ENCODE data around the gene RBAK. TPM values are rescaled to one million over a fixed set of nuclear protein-coding genes. Genes with fewer than 3 reads are reported as not detected.
"Not testable (repeated sequence)": the region's sequence is repeated elsewhere in the genome, so short reads cannot be mapped to it uniquely, and the experiment has no call there.

Gene RBAK
- total RNA-seq, 1 donor from 2014 or later, result 6.3 TPM

DNA sequence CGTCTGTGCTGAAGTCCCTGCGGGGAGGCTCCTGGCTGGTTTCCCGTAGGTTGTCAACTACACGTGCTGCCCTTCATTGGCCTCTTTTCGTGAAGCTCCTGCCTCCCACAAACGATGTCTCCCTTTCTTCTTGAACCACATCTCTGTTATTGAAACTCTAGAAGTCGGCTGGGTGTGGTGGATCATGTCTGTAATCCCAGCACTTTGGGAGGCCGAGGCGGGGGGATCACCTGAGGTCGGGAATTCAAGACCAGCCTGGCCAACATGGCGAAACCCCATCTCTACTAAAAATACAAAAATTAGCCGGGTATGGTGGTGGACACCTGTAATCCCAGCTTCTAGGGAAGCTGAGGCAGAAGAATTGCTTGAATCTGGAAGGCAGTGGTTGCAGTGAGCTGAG is 28.0 kb upstream of the RBAK start:
- H3K4me3 ChIP-seq (ENCODE audit: low read length in 3 of 3); H3K27me3 ChIP-seq (ENCODE audit: control insufficient read depth in 3 of 3, insufficient read depth in 3 of 3, low read length in 3 of 3); H3K27ac ChIP-seq (ENCODE audit: low read depth, low read length); H3K9me3 ChIP-seq (ENCODE audit: control insufficient read depth in 3 of 3, low read length in 3 of 3); H3K9ac ChIP-seq (ENCODE audit: low read depth in 1 of 3, low read length in 3 of 3); H3K4me1 ChIP-seq (ENCODE audit: control insufficient read depth in 3 of 3, insufficient read depth in 3 of 3, low read length in 3 of 3); H3K36me3 ChIP-seq (ENCODE audit: control insufficient read depth in 3 of 3, insufficient read depth in 3 of 3, low read length in 3 of 3): not testable (repeated sequence)

DNA sequence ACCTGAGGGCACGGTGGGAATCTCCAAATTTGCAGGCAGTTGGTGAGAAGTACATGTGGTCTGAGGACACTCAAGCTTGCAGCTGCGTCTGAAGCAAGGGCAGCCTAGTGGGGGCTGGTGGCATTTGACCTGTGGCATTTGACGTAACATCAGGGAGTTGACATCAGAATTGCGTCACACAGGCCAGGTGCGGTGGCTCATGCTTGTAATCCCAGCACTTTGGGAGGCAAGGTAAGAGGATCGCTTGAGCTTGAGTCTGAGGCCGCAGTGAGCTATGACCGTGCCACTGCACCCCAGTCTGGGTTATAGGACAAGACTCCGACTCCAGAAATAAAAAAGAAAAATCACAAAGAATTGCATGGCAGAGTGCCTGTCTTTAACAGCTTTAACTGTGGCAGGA is 25.6 kb upstream of the RBAK start:
- Histone ChIP-seq H3K36me3 (ENCODE audit: control insufficient read depth in 3 of 3, insufficient read depth in 3 of 3, low read length in 3 of 3) (peaks cover 0 to 3% (median 2%) of the 10 kb centered on the region in 3 donors), H3K27me3 (ENCODE audit: control insufficient read depth in 3 of 3, insufficient read depth in 3 of 3, low read length in 3 of 3) (no peaks in the 10 kb centered on the region), H3K9ac (ENCODE audit: low read depth in 1 of 3, low read length in 3 of 3) (no peak overlapping the region), H3K4me1 (ENCODE audit: control insufficient read depth in 3 of 3, insufficient read depth in 3 of 3, low read length in 3 of 3) (no peaks in the 10 kb centered on the region), H3K27ac (ENCODE audit: low read depth, low read length) (no peak overlapping the region), H3K9me3 (ENCODE audit: control insufficient read depth in 3 of 3, low read length in 3 of 3) (no peaks in the 10 kb centered on the region), H3K4me3 (ENCODE audit: low read length in 3 of 3) (no peak overlapping the region)

- not testable (repeated sequence) for H3K4me3 ChIP-seq (ENCODE audit: low read length in 3 of 3); H3K4me1 ChIP-seq (ENCODE audit: control insufficient read depth in 3 of 3, insufficient read depth in 3 of 3, low read length in 3 of 3); H3K9ac ChIP-seq (ENCODE audit: low read depth in 1 of 3, low read length in 3 of 3); H3K9me3 ChIP-seq (ENCODE audit: control insufficient read depth in 3 of 3, low read length in 3 of 3); H3K27ac ChIP-seq (ENCODE audit: low read depth, low read length); H3K36me3 ChIP-seq (ENCODE audit: control insufficient read depth in 3 of 3, insufficient read depth in 3 of 3, low read length in 3 of 3); H3K27me3 ChIP-seq (ENCODE audit: control insufficient read depth in 3 of 3, insufficient read depth in 3 of 3, low read length in 3 of 3)
Observed at GRCh38 chr7:5020976-5021550, 24.6 kb upstream of the RBAK start.

DNA sequence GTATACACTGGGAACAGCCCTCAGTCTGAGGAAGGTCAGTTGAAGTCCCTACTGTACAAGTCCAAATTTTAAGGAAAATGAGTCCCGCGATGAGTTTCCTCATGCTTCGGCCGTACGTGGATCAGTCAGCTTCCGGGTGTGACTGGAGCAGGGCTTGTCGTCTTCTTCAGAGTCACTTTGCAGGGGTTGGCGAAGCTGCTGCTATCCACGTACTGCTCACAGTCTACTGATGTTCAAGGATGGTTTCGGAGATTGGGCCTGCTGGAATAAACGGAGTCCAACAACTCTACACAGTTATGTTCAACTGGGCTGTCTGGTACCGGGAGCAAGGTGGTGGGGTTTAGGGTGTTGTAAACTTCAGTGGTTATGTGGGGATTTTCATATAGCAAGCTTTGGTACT is 22.0 kb upstream of the RBAK start:
- H3K4me1 ChIP-seq (ENCODE audit: control insufficient read depth in 3 of 3, insufficient read depth in 3 of 3, low read length in 3 of 3); H3K4me3 ChIP-seq (ENCODE audit: low read length in 3 of 3); H3K9me3 ChIP-seq (ENCODE audit: control insufficient read depth in 3 of 3, low read length in 3 of 3); H3K36me3 ChIP-seq (ENCODE audit: control insufficient read depth in 3 of 3, insufficient read depth in 3 of 3, low read length in 3 of 3); H3K27me3 ChIP-seq (ENCODE audit: control insufficient read depth in 3 of 3, insufficient read depth in 3 of 3, low read length in 3 of 3); H3K27ac ChIP-seq (ENCODE audit: low read depth, low read length); H3K9ac ChIP-seq (ENCODE audit: low read depth in 1 of 3, low read length in 3 of 3): not testable (repeated sequence)

GRCh38 chr7:5027796-5028410 is 17.8 kb upstream of the RBAK start:
- not testable (repeated sequence) for H3K36me3 ChIP-seq (ENCODE audit: control insufficient read depth in 3 of 3, insufficient read depth in 3 of 3, low read length in 3 of 3); H3K9me3 ChIP-seq (ENCODE audit: control insufficient read depth in 3 of 3, low read length in 3 of 3); H3K9ac ChIP-seq (ENCODE audit: low read depth in 1 of 3, low read length in 3 of 3); H3K27ac ChIP-seq (ENCODE audit: low read depth, low read length); H3K4me3 ChIP-seq (ENCODE audit: low read length in 3 of 3); H3K27me3 ChIP-seq (ENCODE audit: control insufficient read depth in 3 of 3, insufficient read depth in 3 of 3, low read length in 3 of 3); H3K4me1 ChIP-seq (ENCODE audit: control insufficient read depth in 3 of 3, insufficient read depth in 3 of 3, low read length in 3 of 3)

DNA sequence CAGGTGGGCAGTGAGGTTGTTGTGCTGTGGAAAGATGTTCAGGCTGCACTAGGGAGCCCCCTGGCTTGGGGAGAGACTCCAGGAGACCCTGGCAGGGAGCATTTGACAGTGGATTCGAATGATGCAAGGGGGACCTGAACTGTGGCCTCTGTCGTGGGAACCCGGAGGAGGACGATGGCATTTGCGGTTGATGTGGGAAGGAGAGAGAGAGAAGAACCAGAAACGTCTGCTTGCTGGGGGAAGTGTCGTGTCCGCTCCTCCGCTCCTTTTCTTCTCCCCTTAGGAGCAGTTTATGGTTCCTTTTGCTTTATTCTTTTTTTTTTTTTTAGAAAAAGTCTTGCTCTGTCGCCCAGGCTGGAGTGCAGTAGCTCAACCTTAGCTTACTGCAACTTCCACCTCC is 12.5 kb upstream of the RBAK start:
- not testable (repeated sequence) for H3K9me3 ChIP-seq (ENCODE audit: control insufficient read depth in 3 of 3, low read length in 3 of 3); H3K9ac ChIP-seq (ENCODE audit: low read depth in 1 of 3, low read length in 3 of 3); H3K4me3 ChIP-seq (ENCODE audit: low read length in 3 of 3); H3K27ac ChIP-seq (ENCODE audit: low read depth, low read length); H3K4me1 ChIP-seq (ENCODE audit: control insufficient read depth in 3 of 3, insufficient read depth in 3 of 3, low read length in 3 of 3); H3K27me3 ChIP-seq (ENCODE audit: control insufficient read depth in 3 of 3, insufficient read depth in 3 of 3, low read length in 3 of 3); H3K36me3 ChIP-seq (ENCODE audit: control insufficient read depth in 3 of 3, insufficient read depth in 3 of 3, low read length in 3 of 3)

DNA sequence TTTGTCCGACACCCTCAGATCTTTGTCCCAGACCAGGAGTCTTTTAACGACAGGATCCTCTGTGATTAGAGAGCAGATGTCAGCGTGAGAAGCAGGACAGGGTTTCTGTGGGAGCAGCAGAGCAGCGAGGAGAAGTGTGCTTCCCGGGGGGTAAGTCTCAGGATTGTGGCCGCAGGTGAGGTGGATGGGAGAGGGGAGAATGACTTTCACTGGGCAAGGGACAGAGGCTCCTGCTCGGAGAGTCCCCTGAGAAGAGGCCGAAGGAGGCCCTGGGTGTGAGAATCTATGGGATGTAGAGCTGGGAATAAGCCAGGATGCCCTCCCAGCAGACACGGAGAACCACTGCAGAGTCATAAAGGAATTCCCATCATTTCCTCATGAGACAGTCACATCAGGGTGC is 10.4 kb upstream of the RBAK start:
- H3K4me1 ChIP-seq (ENCODE audit: control insufficient read depth in 3 of 3, insufficient read depth in 3 of 3, low read length in 3 of 3), result no peaks in the 10 kb centered on the region
- no peaks in the 10 kb centered on the region for H3K9me3 ChIP-seq (ENCODE audit: control insufficient read depth in 3 of 3, low read length in 3 of 3)
- H3K9ac ChIP-seq (ENCODE audit: low read depth in 1 of 3, low read length in 3 of 3), result no peak overlapping the region
- no peak overlapping the region for H3K27ac ChIP-seq (ENCODE audit: low read depth, low read length)
- H3K4me3 ChIP-seq (ENCODE audit: low read length in 3 of 3), result no peak overlapping the region
- no peaks in the 10 kb centered on the region for H3K36me3 ChIP-seq (ENCODE audit: control insufficient read depth in 3 of 3, insufficient read depth in 3 of 3, low read length in 3 of 3)
- no peaks in the 10 kb centered on the region for H3K27me3 ChIP-seq (ENCODE audit: control insufficient read depth in 3 of 3, insufficient read depth in 3 of 3, low read length in 3 of 3)

- no peaks in the 10 kb centered on the region for H3K36me3 ChIP-seq (ENCODE audit: control insufficient read depth in 3 of 3, insufficient read depth in 3 of 3, low read length in 3 of 3)
- H3K27me3 ChIP-seq (ENCODE audit: control insufficient read depth in 3 of 3, insufficient read depth in 3 of 3, low read length in 3 of 3), result no peaks in the 10 kb centered on the region
- H3K9ac ChIP-seq (ENCODE audit: low read depth in 1 of 3, low read length in 3 of 3), result no peak overlapping the region
- no peaks in the 10 kb centered on the region for H3K9me3 ChIP-seq (ENCODE audit: control insufficient read depth in 3 of 3, low read length in 3 of 3)
- no peak overlapping the region for H3K4me3 ChIP-seq (ENCODE audit: low read length in 3 of 3)
- no peaks in the 10 kb centered on the region for H3K4me1 ChIP-seq (ENCODE audit: control insufficient read depth in 3 of 3, insufficient read depth in 3 of 3, low read length in 3 of 3)
- no peak overlapping the region for H3K27ac ChIP-seq (ENCODE audit: low read depth, low read length)
Observed at GRCh38 chr7:5036446-5036845, 9.2 kb upstream of the RBAK start.

GRCh38 chr7:5041047-5041446 is 4.6 kb upstream of the RBAK start:
- Histone ChIP-seq H3K27ac (ENCODE audit: low read depth, low read length) (no peak overlapping the region), H3K36me3 (ENCODE audit: control insufficient read depth in 3 of 3, insufficient read depth in 3 of 3, low read length in 3 of 3) (no peaks in the 10 kb centered on the region), H3K9me3 (ENCODE audit: control insufficient read depth in 3 of 3, low read length in 3 of 3) (no peaks in the 10 kb centered on the region), H3K9ac (ENCODE audit: low read depth in 1 of 3, low read length in 3 of 3) (no peak overlapping the region), H3K4me3 (ENCODE audit: low read length in 3 of 3) (no peak overlapping the region), H3K4me1 (ENCODE audit: control insufficient read depth in 3 of 3, insufficient read depth in 3 of 3, low read length in 3 of 3) (peaks cover 0 to 5% (median 3%) of the 10 kb centered on the region in 3 donors), H3K27me3 (ENCODE audit: control insufficient read depth in 3 of 3, insufficient read depth in 3 of 3, low read length in 3 of 3) (no peaks in the 10 kb centered on the region)

DNA sequence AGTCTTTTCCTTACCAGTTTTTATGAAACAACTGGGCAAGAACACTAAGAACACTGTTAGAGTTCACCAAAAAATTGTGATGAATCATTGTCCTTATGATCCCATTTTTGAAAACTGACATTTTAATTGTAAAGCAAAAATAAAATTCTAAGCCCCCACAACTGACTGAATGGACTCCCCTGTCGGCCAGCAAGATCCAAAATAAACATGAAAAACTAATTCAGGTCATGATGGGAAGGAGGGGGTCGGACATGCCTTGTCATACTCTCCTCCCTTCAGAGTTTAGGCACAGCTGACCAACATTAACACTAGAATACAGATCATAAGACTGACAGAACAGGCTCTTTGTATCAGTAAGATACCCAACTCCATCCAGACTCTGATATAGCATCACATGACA is 2.0 kb upstream of the RBAK start:
- no peak overlapping the region for H3K9ac ChIP-seq (ENCODE audit: low read depth in 1 of 3, low read length in 3 of 3)
- no peak overlapping the region for H3K27ac ChIP-seq (ENCODE audit: low read depth, low read length)
- no peaks in the 10 kb centered on the region for H3K27me3 ChIP-seq (ENCODE audit: control insufficient read depth in 3 of 3, insufficient read depth in 3 of 3, low read length in 3 of 3)
- no peak overlapping the region for H3K4me3 ChIP-seq (ENCODE audit: low read length in 3 of 3)
- peaks cover 4 to 7% (median 5%) of the 10 kb centered on the region in 3 donors for H3K4me1 ChIP-seq (ENCODE audit: control insufficient read depth in 3 of 3, insufficient read depth in 3 of 3, low read length in 3 of 3)
- H3K36me3 ChIP-seq (ENCODE audit: control insufficient read depth in 3 of 3, insufficient read depth in 3 of 3, low read length in 3 of 3), result no peaks in the 10 kb centered on the region
- no peaks in the 10 kb centered on the region for H3K9me3 ChIP-seq (ENCODE audit: control insufficient read depth in 3 of 3, low read length in 3 of 3)

Measured in skeletal muscle tissue (tissue), 4 donors.